VCaP (cell line): ENCODE data around the gene MAG.

Experiments
- H3K27ac ChIP-seq: fragments of 450-650 bp; 2 replicates; pipeline ENCODE4 v1.5.1; 2017
- TF ChIP-seq, protein P1 (sequence below): fragments of 450-650 bp; conservative IDR thresholded peaks from 2 replicates; pipeline ENCODE4 v1.5.1; 2017; ENCODE audit warnings: mild to moderate bottlenecking, moderate library complexity

MAG gene

DNA sequence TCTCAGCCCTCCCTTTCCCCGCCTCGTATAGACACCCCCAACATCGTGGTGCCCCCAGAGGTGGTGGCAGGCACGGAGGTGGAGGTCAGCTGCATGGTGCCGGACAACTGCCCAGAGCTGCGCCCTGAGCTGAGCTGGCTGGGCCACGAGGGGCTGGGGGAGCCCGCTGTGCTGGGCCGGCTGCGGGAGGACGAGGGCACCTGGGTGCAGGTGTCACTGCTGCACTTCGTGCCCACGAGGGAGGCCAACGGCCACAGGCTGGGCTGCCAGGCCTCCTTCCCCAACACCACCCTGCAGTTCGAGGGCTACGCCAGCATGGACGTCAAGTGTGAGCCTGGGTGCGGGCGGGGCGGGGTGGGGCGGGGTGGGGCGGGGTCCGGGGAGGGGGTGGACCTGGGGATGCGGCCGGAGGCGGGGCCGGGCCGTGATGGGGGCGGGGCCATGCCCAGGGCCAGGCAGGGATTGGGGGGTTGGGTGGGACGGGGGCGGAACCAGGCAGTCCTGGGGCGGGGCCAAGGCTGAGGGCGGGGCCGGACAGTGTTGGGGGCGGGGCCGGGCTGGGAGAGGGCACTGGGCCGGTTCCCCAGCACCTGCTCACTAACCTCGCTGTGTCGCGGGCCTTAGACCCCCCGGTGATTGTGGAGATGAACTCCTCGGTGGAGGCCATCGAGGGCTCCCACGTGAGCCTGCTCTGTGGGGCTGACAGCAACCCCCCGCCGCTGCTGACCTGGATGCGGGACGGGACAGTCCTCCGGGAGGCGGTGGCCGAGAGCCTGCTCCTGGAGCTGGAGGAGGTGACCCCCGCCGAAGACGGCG lies 7.8 kb downstream of the MAG start:
- TF ChIP-seq, protein P1, sequence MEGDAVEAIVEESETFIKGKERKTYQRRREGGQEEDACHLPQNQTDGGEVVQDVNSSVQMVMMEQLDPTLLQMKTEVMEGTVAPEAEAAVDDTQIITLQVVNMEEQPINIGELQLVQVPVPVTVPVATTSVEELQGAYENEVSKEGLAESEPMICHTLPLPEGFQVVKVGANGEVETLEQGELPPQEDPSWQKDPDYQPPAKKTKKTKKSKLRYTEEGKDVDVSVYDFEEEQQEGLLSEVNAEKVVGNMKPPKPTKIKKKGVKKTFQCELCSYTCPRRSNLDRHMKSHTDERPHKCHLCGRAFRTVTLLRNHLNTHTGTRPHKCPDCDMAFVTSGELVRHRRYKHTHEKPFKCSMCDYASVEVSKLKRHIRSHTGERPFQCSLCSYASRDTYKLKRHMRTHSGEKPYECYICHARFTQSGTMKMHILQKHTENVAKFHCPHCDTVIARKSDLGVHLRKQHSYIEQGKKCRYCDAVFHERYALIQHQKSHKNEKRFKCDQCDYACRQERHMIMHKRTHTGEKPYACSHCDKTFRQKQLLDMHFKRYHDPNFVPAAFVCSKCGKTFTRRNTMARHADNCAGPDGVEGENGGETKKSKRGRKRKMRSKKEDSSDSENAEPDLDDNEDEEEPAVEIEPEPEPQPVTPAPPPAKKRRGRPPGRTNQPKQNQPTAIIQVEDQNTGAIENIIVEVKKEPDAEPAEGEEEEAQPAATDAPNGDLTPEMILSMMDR = no peak
- no peak overlapping the region for H3K27ac ChIP-seq

DNA sequence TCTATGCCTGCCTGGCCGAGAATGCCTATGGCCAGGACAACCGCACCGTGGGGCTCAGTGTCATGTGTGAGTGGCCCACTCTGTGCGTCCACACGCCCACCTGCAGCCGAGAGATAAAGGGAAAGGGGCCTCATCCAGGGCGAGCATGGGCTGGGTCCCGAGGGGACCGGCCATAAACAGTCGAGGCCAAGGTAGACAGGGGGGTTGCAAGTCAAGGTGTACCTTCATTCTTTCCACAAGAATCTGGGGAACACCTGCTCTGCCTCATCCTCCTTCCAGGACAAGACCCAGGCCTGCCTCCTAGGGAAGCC lies 8.3 kb downstream of the MAG start:
- TF ChIP-seq, protein P1 = no peak
- no peak overlapping the region for H3K27ac ChIP-seq

DNA sequence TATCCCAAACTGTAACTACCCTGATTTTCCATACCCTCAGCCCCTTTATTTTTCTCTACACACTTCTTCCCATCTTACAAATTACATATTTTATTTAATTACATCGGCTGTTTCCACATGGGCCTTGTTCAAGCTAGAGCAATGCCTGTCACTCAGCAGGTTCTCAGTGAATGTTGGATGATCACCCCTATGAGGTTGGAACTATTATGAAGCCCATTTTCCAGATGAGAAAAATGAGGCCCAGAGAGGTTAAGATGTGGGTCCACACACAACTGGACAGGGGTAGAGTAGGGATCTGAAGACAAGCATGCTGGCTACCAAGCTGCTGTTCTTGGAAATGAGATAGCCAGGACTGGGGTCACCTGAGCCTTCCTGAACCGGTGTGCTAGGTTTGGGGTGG lies 10.0 kb downstream of the MAG start:
- H3K27ac ChIP-seq = no peak overlapping the region
- TF ChIP-seq, protein P1 = no peak

DNA sequence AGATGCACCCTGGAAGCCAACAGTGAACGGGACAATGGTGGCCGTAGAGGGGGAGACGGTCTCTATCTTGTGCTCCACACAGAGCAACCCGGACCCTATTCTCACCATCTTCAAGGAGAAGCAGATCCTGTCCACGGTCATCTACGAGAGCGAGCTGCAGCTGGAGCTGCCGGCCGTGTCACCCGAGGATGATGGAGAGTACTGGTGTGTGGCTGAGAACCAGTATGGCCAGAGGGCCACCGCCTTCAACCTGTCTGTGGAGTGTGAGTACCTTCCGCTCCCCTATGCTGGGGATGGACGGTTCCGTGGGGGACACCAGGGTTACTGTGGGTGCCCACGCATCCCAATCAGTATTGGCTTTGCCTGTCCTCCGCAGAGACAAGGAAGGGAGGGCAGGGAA lies 10.5 kb downstream of the MAG start:
- TF ChIP-seq, protein P1 = no peak
- no peak overlapping the region for H3K27ac ChIP-seq

DNA sequence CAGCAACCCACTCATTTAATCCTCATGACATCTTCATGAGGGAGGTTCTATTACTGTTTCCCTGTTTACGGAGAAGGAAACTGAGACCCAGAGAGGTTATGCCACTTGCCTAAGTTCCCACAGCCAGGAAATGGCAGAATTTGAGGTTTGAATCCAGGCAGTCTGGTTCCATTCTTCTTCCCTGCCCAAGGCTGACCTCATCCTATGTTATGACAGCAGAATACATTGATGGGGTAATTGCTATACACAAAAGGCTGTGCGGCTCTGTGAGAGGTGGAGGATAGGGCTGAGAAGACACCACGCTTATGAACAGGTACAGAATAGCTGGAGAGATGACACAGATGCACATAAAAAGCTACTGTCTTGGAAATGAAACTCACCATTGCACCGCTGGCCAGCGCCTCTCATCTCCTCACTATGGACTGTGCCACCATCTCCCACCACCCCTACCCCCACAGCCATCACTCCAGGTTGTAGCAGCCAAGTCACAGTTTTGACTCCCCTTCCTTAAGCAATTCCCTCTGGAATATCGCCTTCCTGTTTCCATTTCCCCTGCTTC lies 11.5 kb downstream of the MAG start:
- H3K27ac ChIP-seq = no peak overlapping the region
- TF ChIP-seq, protein P1 = no peak

DNA sequence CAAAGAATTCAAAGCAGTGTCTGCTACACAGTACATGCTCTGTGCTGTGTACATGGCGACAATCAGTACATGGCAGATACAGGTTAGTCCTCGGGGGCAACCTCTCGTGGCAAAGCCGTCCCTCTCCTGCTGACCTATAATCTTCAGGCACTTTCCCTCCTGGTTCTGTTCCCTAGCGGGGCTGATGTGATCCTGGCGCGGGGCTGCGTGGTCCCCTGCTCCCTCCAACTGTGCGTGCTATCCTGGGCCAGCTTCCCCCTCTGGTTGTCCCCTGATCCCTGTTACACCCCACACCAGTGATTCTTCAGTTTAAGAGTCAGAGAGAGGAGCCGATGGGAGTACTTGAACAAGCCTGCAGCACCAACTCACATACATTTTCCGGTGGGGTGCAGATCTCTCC lies 12.1 kb downstream of the MAG start:
- H3K27ac ChIP-seq = no peak overlapping the region
- TF ChIP-seq, protein P1 = no peak

DNA sequence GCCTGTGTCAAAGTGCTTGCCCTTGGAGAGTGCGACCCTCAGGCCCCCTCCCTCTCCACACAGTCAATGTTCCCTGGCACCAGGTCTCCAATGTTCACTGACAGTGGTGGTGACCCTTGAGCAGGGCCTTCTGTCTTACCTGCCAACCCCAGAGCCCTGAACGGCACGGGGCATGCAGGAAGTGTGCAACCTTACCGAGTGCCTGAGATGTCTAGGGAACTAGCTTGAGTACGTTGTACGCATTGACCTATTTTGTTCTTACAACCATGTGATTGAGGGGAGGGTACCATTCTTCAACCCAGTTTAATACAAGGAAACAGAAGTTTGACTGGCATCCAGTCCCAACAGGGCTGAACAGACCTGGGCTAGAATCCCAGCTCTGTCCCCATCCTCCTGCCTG lies 13.2 kb downstream of the MAG start:
- H3K27ac ChIP-seq = no peak overlapping the region
- TF ChIP-seq, protein P1 = no peak
